K562 (cell line): ENCODE results near the gene SIAE. TPM values are rescaled to one million over a fixed set of nuclear protein-coding genes. Genes with fewer than 3 reads are reported as not detected.

Source experiments
- ATAC-seq: fragments of 200-7000 bp; cut with Tn5 transposase; 3 replicates; pipeline ENCODE4 v1.9.1; 2020; ENCODE audit warnings: moderate library complexity
- BruUV-seq: library from RNA; stranded (reverse); fragments of 400-500 nt; replicated peaks from 2 replicates; lab custom pipeline; 2021; lab: Mats Ljungman, UMichigan
- CTCF ChIA-PET: fragments of 300-600 bp; formaldehyde crosslinking; extraction: SDS; loops from one replicate; lab custom pipeline; 2021; ENCODE audit warnings: low intra/inter-chr PET ratio; lab: Yijun Ruan, JAX
- POLR2A ChIA-PET: fragments of 300-600, 350-650 bp; sonication (Branson Sonifier 250); formaldehyde crosslinking; extraction: SDS; loops from one replicate; lab custom pipeline; 2021; ENCODE audit warnings: antibody characterized with exemption, inconsistent platforms; lab: Yijun Ruan, JAX
- DNase-seq, 4 experiments: peaks; one replicate each; pipeline versions ENCODE4 v3.0.0 to v3.0.0-alpha.2; 2011 to 2018; ENCODE audit warnings: low spot score in 3 of 4, mixed read lengths in 3 of 4; ENCODE audit errors: extremely low read depth in 1 of 4
- FAIRE-seq: peaks from 2 replicates; lab custom pipeline; 2011; peaks lifted over from hg19 to GRCh38; lab: Jason Lieb, UNC
- H2AFZ ChIP-seq: 2 replicates; pipeline ENCODE4 v1.6.0; 2011; ENCODE audit warnings: low read depth, low read length, control low read depth, inconsistent platforms
- H3K27ac ChIP-seq: fragments of 200-600 bp; 3 replicates; pipeline ENCODE4 v1.8.0; 2011; ENCODE audit warnings: low read depth, mild to moderate bottlenecking, control low read depth, inconsistent platforms, low read length, moderate library complexity, mixed read lengths; ENCODE audit errors: extremely low read depth
- H3K27me3 ChIP-seq, 2 experiments: fragments of 300-600 bp in 1 of 2; 2 replicates in 1 of 2; 3 replicates in 1 of 2; pipeline versions ENCODE4 v1.6.0 to v1.8.0; 2011; ENCODE audit warnings: inconsistent platforms in 2 of 2, low read length in 2 of 2, mild to moderate bottlenecking in 1 of 2, mixed read lengths in 1 of 2, moderate library complexity in 1 of 2; ENCODE audit not compliant: control insufficient read depth in 2 of 2, insufficient read depth in 2 of 2
- H3K36me3 ChIP-seq: fragments of 300-600 bp; 3 replicates; pipeline ENCODE4 v1.8.0; 2011; ENCODE audit warnings: mild to moderate bottlenecking, low read length, inconsistent platforms; ENCODE audit not compliant: control insufficient read depth, insufficient read depth
- H3K4me1 ChIP-seq, 2 experiments: fragments of 200-600 bp in 1 of 2; replicated peaks in 1 of 2; 2 replicates in 1 of 2; 3 replicates in 1 of 2; pipeline versions ENCODE4 v1.5.1 to v1.8.0; 2011; ENCODE audit warnings: inconsistent platforms in 2 of 2, low read length in 2 of 2, mild to moderate bottlenecking in 1 of 2, mixed read lengths in 1 of 2, moderate library complexity in 1 of 2; ENCODE audit not compliant: control insufficient read depth in 2 of 2, insufficient read depth in 2 of 2
- H3K4me2 ChIP-seq: 2 replicates; pipeline ENCODE4 v1.6.1; 2011; ENCODE audit warnings: low read length, control low read depth, inconsistent platforms, mixed read lengths; ENCODE audit not compliant: insufficient read depth
- H3K4me3 ChIP-seq: fragments of 200-600 bp; sonication (generic), shearing (Covaris generic); 2 replicates; pipeline ENCODE4 v1.5.1; 2016; ENCODE audit warnings: control low read depth, inconsistent platforms
- H3K79me2 ChIP-seq: fragments of 200-600 bp; 3 replicates; pipeline ENCODE4 v1.8.0; 2011; ENCODE audit warnings: low read length, inconsistent platforms; ENCODE audit not compliant: control insufficient read depth, insufficient read depth
- H3K9ac ChIP-seq, 2 experiments: 2 replicates each; pipeline versions ENCODE4 v1.6.0 to v1.6.1; 2011; ENCODE audit warnings: low read depth in 2 of 2, low read length in 2 of 2, control low read depth in 1 of 2, inconsistent platforms in 1 of 2, mild to moderate bottlenecking in 1 of 2, mixed read lengths in 1 of 2; ENCODE audit not compliant: insufficient read depth in 1 of 2
- H3K9me1 ChIP-seq: one replicate; pipeline ENCODE4 v1.6.0; 2011; ENCODE audit warnings: inconsistent platforms, mild to moderate bottlenecking, low read length, moderate library complexity; ENCODE audit not compliant: control insufficient read depth, insufficient read depth
- H3K9me3 ChIP-seq: replicated peaks from 2 replicates; pipeline ENCODE4 v1.5.1; 2011; ENCODE audit warnings: low read depth, low read length, inconsistent platforms; ENCODE audit not compliant: control insufficient read depth, insufficient read depth
- H4K20me1 ChIP-seq: replicated peaks from 2 replicates; pipeline ENCODE4 v1.6.1; 2011; ENCODE audit warnings: low read length, inconsistent platforms, mixed read lengths; ENCODE audit not compliant: control insufficient read depth, insufficient read depth
- ARNT ChIP-seq, 2 experiments: fragments of 450-650 bp; IDR thresholded peaks; 2 replicates each; pipeline ENCODE4 v1.6.1; 2016; ENCODE audit warnings: mild to moderate bottlenecking in 1 of 2
- CBX8 ChIP-seq: fragments of 200-600 bp; sonication (generic); IDR thresholded peaks from 2 replicates; pipeline ENCODE4 v1.6.1; 2012; ENCODE audit warnings: borderline replicate concordance, mixed run types, low read depth, mild to moderate bottlenecking, moderate library complexity, mixed read lengths, low read length, control low read depth, inconsistent platforms; ENCODE audit not compliant: poor library complexity, severe bottlenecking; ENCODE audit errors: extremely low read depth
- CEBPG ChIP-seq, 3 experiments: fragments of 200-800 bp in 1 of 3; sonication (Bioruptor generic) in 1 of 3; sonication (generic) in 1 of 3; formaldehyde crosslinking in 1 of 3; IDR thresholded peaks in 2 of 3; conservative IDR thresholded peaks in 1 of 3; 2 replicates each; pipeline versions ENCODE4 v1.6.1 to v1.8.0; 2016 to 2022; ENCODE audit warnings: missing compliant biosample characterization in 2 of 3, missing genetic modification characterization in 2 of 3, mild to moderate bottlenecking in 1 of 3, missing genetic modification reagents in 1 of 3
- NCOR1 ChIP-seq: fragments of 450-650 bp; IDR thresholded peaks from 2 replicates; pipeline ENCODE4 v1.6.1; 2016; ENCODE audit warnings: mild to moderate bottlenecking, moderate library complexity
- NFXL1 ChIP-seq: fragments of 450-650 bp; formaldehyde crosslinking; IDR thresholded peaks from 2 replicates; pipeline ENCODE4 v1.4.0; 2021; ENCODE audit warnings: mild to moderate bottlenecking
- PHB ChIP-seq: fragments of 250-450 bp; sonication (Bioruptor Pico); IDR thresholded peaks from 2 replicates; pipeline ENCODE4 v1.5.0; 2021
- RNF2 ChIP-seq: sonication (generic); IDR thresholded peaks from 2 replicates; pipeline ENCODE4 v1.6.1; 2016
- SETDB1 ChIP-seq: IDR thresholded peaks from one replicate; pipeline ENCODE4 v1.6.1; 2012; ENCODE audit warnings: low read length, control low read depth, inconsistent platforms
- SIRT6 ChIP-seq: IDR thresholded peaks from one replicate; pipeline ENCODE4 v1.6.1; 2012; ENCODE audit warnings: low read depth, mild to moderate bottlenecking, control low read depth, inconsistent platforms, low read length, moderate library complexity
- STAT5A ChIP-seq: IDR thresholded peaks from 2 replicates; pipeline ENCODE4 v1.6.1; 2012; ENCODE audit warnings: low read length, inconsistent platforms, borderline replicate concordance
- TEAD1 ChIP-seq, 2 experiments: fragments of 450-650 bp in 1 of 2; sonication (generic) in 1 of 2; formaldehyde crosslinking; IDR thresholded peaks; 2 replicates each; pipeline versions ENCODE4 v1.4.0 to v1.8.0; 2020 to 2022; ENCODE audit warnings: mild to moderate bottlenecking in 2 of 2, missing genetic modification reagents in 1 of 2
- ZBTB8A ChIP-seq: fragments of 450-650 bp; IDR thresholded peaks from 2 replicates; pipeline ENCODE4 v1.6.1; 2018; ENCODE audit warnings: mild to moderate bottlenecking, moderate library complexity; ENCODE audit not compliant: partially characterized antibody
- ZKSCAN1 ChIP-seq: fragments of 150-350 bp; IDR thresholded peaks from 2 replicates; pipeline ENCODE4 v1.6.1; 2016; ENCODE audit warnings: low read depth, low read length
- ZNF124 ChIP-seq: sonication (generic); formaldehyde crosslinking; IDR thresholded peaks from 2 replicates; pipeline ENCODE4 v1.8.1; 2022; ENCODE audit warnings: missing genetic modification reagents
- ZNF23 ChIP-seq: fragments of 250-450 bp; sonication (Bioruptor Pico); IDR thresholded peaks from 2 replicates; pipeline ENCODE4 v1.4.0; 2020; ENCODE audit warnings: mild to moderate bottlenecking
- WGBS: fragments of 100-300 bp; shearing (Covaris generic); methylation state at CpG from one replicate; pipeline ENCODE4 v1.1.6; 2016; ENCODE audit warnings: low coverage, mixed read lengths; ENCODE audit not compliant: insufficient coverage; ENCODE audit errors: missing lambda C conversion rate; 5-methylcytosine and 5-hydroxymethylcytosine counted together
- in situ Hi-C: fragments of 300-500 bp; cut with MboI; formaldehyde crosslinking; loops from 4 replicates; pipeline ENCODE4 v1.15.0; 2018; ENCODE audit warnings: inconsistent platforms, mixed read lengths
- intact Hi-C: fragments of 100-400 bp; cut with micrococcal nuclease; formaldehyde crosslinking; loops from 2 replicates; pipeline ENCODE4 v1.14.2; 2022
- polyA plus RNA-seq, 8 experiments: library from polyadenylated mRNA; depleted of rRNA in 4 of 8; stranded (reverse) in 5 of 8; unstranded in 3 of 8; fragments of >200 nt; fragmentation: Nextera tagmentation in 2 of 8; fragmentation: Illumina TruSeq in 1 of 8; extraction: Ambion mirVana in 2 of 8; extraction: Trizol in 1 of 8; gene quantifications; 2 replicates each; pipeline versions ENCODE4 v1.2.1 to v1.2.3, GENCODE V29; 2011 to 2014; ENCODE audit warnings: inconsistent platforms in 1 of 8, missing spikeins in 1 of 8
- total RNA-seq, 7 experiments: library from RNA; depleted of rRNA in 6 of 7; stranded (reverse); fragments of >200 nt in 6 of 7; fragmentation: Illumina TruSeq in 2 of 7; extraction: Trizol in 2 of 7; gene quantifications; 2 replicates each; pipeline versions ENCODE4 v1.2.1 to v1.2.3, GENCODE V29; 2011 to 2021; ENCODE audit warnings: low replicate concordance in 1 of 7
- TF ChIP-seq, protein P1 (sequence below): fragments of 250-450 bp; sonication (Bioruptor Pico); IDR thresholded peaks from 2 replicates; pipeline ENCODE4 v1.5.0; 2022; ENCODE audit warnings: mild to moderate bottlenecking

Gene SIAE
- total and polyA plus RNA-seq, 9 of the 15 experiments (the other 6 are each of a cell fraction or from before 2014, with no cell fraction given) = 0.89 to 9.6 (median 3.7) TPM

DNA sequence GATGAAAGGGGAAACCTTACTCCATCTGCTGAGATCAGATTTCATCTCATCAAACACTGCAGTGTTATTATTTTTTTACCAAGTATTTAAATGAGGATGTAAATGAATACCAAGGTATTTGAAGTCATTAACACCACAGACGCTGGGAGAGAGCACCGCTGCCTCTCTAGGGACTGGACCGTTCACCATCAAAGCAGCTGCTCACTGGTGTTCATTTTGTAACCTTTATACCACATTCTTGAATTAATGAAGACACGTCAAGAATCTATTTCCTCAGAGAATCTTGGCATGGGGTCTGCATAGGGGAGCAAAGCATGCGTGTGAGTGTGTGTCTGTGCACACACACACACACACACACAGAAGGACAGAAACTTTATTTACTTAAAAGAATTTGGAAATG, 15.6 kb downstream of the SIAE start:
- TF ChIP-seq ARNT (IDR thresholded peaks at IDR 0.05) (no peak), ZNF124 (CRISPR knock-in tag) (no peak), NCOR1 (no peak), SIRT6 (no peak), CBX8 (no peak), STAT5A (no peak), PHB (CRISPR knock-in tag) (no peak), CEBPG (CRISPR knock-in tag; IDR thresholded peaks at IDR 0.05) (no peak), CEBPG (tag; conservative IDR thresholded peaks at IDR 0.05 in 1 of 2, IDR thresholded peaks at IDR 0.05 in 1 of 2) (no peak), ZKSCAN1 (no peak), TEAD1 (CRISPR knock-in tag; IDR thresholded peaks at IDR 0.05) (no peak), NFXL1 (CRISPR knock-in tag) (no peak), SETDB1 (no peak), ZBTB8A (no peak), RNF2 (no peak), ZNF23 (CRISPR knock-in tag) (no peak)
- TF ChIP-seq, protein P1, sequence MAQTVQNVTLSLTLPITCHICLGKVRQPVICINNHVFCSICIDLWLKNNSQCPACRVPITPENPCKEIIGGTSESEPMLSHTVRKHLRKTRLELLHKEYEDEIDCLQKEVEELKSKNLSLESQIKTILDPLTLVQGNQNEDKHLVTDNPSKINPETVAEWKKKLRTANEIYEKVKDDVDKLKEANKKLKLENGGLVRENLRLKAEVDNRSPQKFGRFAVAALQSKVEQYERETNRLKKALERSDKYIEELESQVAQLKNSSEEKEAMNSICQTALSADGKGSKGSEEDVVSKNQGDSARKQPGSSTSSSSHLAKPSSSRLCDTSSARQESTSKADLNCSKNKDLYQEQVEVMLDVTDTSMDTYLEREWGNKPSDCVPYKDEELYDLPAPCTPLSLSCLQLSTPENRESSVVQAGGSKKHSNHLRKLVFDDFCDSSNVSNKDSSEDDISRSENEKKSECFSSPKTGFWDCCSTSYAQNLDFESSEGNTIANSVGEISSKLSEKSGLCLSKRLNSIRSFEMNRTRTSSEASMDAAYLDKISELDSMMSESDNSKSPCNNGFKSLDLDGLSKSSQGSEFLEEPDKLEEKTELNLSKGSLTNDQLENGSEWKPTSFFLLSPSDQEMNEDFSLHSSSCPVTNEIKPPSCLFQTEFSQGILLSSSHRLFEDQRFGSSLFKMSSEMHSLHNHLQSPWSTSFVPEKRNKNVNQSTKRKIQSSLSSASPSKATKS (CRISPR knock-in tag) = no peak
- ChIA-PET POLR2A (interaction anchor here (0.6 kb wide), 1 partner anchor 9 kb away, joined by 3 read pairs; no protein-coding TSS in a partner anchor), CTCF (no interaction called here)
- no peaks in the 10 kb centered on the region for H3K36me3 ChIP-seq
- ATAC-seq (no peak), FAIRE-seq (no peak), DNase-seq (no peak)
- WGBS = 50% methylated on average over 5 of the region's 5 CpGs
- H3K4me1 ChIP-seq = no peaks in the 10 kb centered on the region
- in situ Hi-C loops = no loop called here
- H2AFZ ChIP-seq = no peak overlapping the region
- H3K9me3 ChIP-seq = no peaks in the 10 kb centered on the region
- no peaks in the 10 kb centered on the region for H4K20me1 ChIP-seq
- no peak overlapping the region for H3K9ac ChIP-seq
- no peak overlapping the region for H3K4me2 ChIP-seq
- H3K27ac ChIP-seq = no peak overlapping the region
- intact Hi-C loops = no loop called here
- no peaks in the 10 kb centered on the region for H3K9me1 ChIP-seq
- no peaks in the 10 kb centered on the region for H3K27me3 ChIP-seq
- no peak overlapping the region for H3K4me3 ChIP-seq
- no peaks in the 10 kb centered on the region for H3K79me2 ChIP-seq
- no TSS peak for BruUV-seq
